AML-193 (cell line): ENCODE measurements around the gene KPNA6.
"Not testable (repeated sequence)": the region's sequence is repeated elsewhere in the genome, so short reads cannot be mapped to it uniquely, and the experiment has no call there.

Experiments used
- DNase-seq, 2 experiments: peaks; one replicate each; lab custom pipeline; 2025; lab: John Stamatoyannopoulos, UW

Gene KPNA6

GRCh38 chr1:32100807-32101708, 6.8 kb upstream of the KPNA6 start:
- DNase-seq = no peak

- no peak for DNase-seq
These were observed 3.7 kb upstream of the KPNA6 start for GRCh38 chr1:32104127-32104526.

- DNase-seq = peak in 1 of 2 experiments; percentile 10
These were observed 2.5 kb upstream of the KPNA6 start for GRCh38 chr1:32105338-32105737.

- DNase-seq = peak in 1 of 2 experiments; percentile 30
These were observed 1.1 kb upstream of the KPNA6 start for GRCh38 chr1:32106663-32107275.

GRCh38 chr1:32111040-32111623, 3.3 kb downstream of the KPNA6 start:
- DNase-seq = no peak

GRCh38 chr1:32111789-32112188, 3.9 kb downstream of the KPNA6 start:
- DNase-seq = no peak

- no peak for DNase-seq
These were observed 5.0 kb downstream of the KPNA6 start for GRCh38 chr1:32112806-32113375.

- DNase-seq = not testable (repeated sequence)
These were observed 5.6 kb downstream of the KPNA6 start for GRCh38 chr1:32113436-32113835.

GRCh38 chr1:32114420-32114819, 6.6 kb downstream of the KPNA6 start:
- no peak for DNase-seq

GRCh38 chr1:32115496-32115895, 7.6 kb downstream of the KPNA6 start:
- no peak for DNase-seq

- no peak for DNase-seq
These were observed 8.7 kb downstream of the KPNA6 start for GRCh38 chr1:32116531-32116930.

GRCh38 chr1:32122151-32122550, 14.3 kb downstream of the KPNA6 start:
- peak; percentile 36 to 38 for DNase-seq

GRCh38 chr1:32123361-32123760, 15.5 kb downstream of the KPNA6 start:
- not testable (repeated sequence) for DNase-seq

GRCh38 chr1:32125313-32125712, 17.5 kb downstream of the KPNA6 start:
- no peak for DNase-seq

- no peak for DNase-seq
These were observed 18.9 kb downstream of the KPNA6 start for GRCh38 chr1:32126770-32127169.

GRCh38 chr1:32127409-32128198, 19.7 kb downstream of the KPNA6 start:
- no peak for DNase-seq

- no peak for DNase-seq
These were observed 20.6 kb downstream of the KPNA6 start for GRCh38 chr1:32128479-32128878.

- no peak for DNase-seq
These were observed 21.1 kb downstream of the KPNA6 start for GRCh38 chr1:32128964-32129363.

- not testable (repeated sequence) for DNase-seq
These were observed 26.1 kb downstream of the KPNA6 start for GRCh38 chr1:32133950-32134280.

- no peak for DNase-seq
These were observed 29.3 kb downstream of the KPNA6 start for GRCh38 chr1:32137111-32137510.

- DNase-seq = no peak
These were observed 31.1 kb downstream of the KPNA6 start for GRCh38 chr1:32138965-32139364.
